ENCODE measurements around the gene ZNF423. TPM values are rescaled to one million over a fixed set of nuclear protein-coding genes. Genes with fewer than 3 reads are reported as not detected.

ZNF423 gene
- polyA plus RNA-seq, 1 donor from 2014 or later: 4.5 TPM

- Histone ChIP-seq H3K36me3 (ENCODE audit: insufficient read depth, low read length) (no peaks in the 10 kb centered on the region), H3K79me2 (replicated peaks; ENCODE audit: insufficient read depth, low read length) (no peaks in the 10 kb centered on the region), H3K27ac (ENCODE audit: low read length) (no peak overlapping the region), H3K9ac (ENCODE audit: low read length) (no peak overlapping the region), H3K27me3 (ENCODE audit: insufficient read depth, low read depth, low read length) (no peaks in the 10 kb centered on the region), H3K9me3 (ENCODE audit: low read length) (no peaks in the 10 kb centered on the region), H3K9me2 (ENCODE audit: insufficient read depth, low read length) (no peaks in the 10 kb centered on the region), H4K20me1 (ENCODE audit: insufficient read depth) (no peaks in the 10 kb centered on the region), H3K4me3 (ENCODE audit: low read length) (no peak overlapping the region), H2AFZ (ENCODE audit: low read depth, low read length) (no peak overlapping the region), H3K4me2 (ENCODE audit: low read length) (no peak overlapping the region), H3F3A (ENCODE audit: insufficient read depth, low read length, poor library complexity, severe bottlenecking) (no peaks in the 10 kb centered on the region)
- TF ChIP-seq REST (IDR thresholded peaks at IDR 0.05; ENCODE audit: borderline replicate concordance): no peak
- TF ChIP-seq EZH2 (IDR thresholded peaks at IDR 0.05; ENCODE audit: borderline replicate concordance, insufficient read depth, low read length, poor library complexity, severe bottlenecking): no peak
- TF ChIP-seq TAF1 (IDR thresholded peaks at IDR 0.05; ENCODE audit: low read depth): no peak
- TF ChIP-seq, protein P1, sequence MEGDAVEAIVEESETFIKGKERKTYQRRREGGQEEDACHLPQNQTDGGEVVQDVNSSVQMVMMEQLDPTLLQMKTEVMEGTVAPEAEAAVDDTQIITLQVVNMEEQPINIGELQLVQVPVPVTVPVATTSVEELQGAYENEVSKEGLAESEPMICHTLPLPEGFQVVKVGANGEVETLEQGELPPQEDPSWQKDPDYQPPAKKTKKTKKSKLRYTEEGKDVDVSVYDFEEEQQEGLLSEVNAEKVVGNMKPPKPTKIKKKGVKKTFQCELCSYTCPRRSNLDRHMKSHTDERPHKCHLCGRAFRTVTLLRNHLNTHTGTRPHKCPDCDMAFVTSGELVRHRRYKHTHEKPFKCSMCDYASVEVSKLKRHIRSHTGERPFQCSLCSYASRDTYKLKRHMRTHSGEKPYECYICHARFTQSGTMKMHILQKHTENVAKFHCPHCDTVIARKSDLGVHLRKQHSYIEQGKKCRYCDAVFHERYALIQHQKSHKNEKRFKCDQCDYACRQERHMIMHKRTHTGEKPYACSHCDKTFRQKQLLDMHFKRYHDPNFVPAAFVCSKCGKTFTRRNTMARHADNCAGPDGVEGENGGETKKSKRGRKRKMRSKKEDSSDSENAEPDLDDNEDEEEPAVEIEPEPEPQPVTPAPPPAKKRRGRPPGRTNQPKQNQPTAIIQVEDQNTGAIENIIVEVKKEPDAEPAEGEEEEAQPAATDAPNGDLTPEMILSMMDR (IDR thresholded peaks at IDR 0.05; ENCODE audit: poor library complexity, severe bottlenecking): no peak
- no peak for TF ChIP-seq POLR2AphosphoS5 (IDR thresholded peaks at IDR 0.05)
- no peak for TF ChIP-seq MXI1 (conservative IDR thresholded peaks at IDR 0.05; ENCODE audit: poor library complexity, severe bottlenecking)
- TF ChIP-seq EP300 (conservative IDR thresholded peaks at IDR 0.05; ENCODE audit: poor library complexity, severe bottlenecking): no peak
- TF ChIP-seq RAD21 (conservative IDR thresholded peaks at IDR 0.05): no peak
- no peak for TF ChIP-seq SMC3 (conservative IDR thresholded peaks at IDR 0.05; ENCODE audit: poor library complexity)
Observed at GRCh38 chr16:49473131-49473530, 382.8 kb downstream of the ZNF423 start.

- Histone ChIP-seq H3K27me3 (ENCODE audit: insufficient read depth, low read depth, low read length) (no peaks in the 10 kb centered on the region), H2AFZ (ENCODE audit: low read depth, low read length) (no peak overlapping the region), H3K79me2 (replicated peaks; ENCODE audit: insufficient read depth, low read length) (no peaks in the 10 kb centered on the region), H3F3A (ENCODE audit: insufficient read depth, low read length, poor library complexity, severe bottlenecking) (no peaks in the 10 kb centered on the region), H3K9ac (ENCODE audit: low read length) (no peak overlapping the region), H3K9me3 (ENCODE audit: low read length) (no peaks in the 10 kb centered on the region), H4K20me1 (ENCODE audit: insufficient read depth) (no peaks in the 10 kb centered on the region), H3K27ac (ENCODE audit: low read length) (no peak overlapping the region), H3K4me2 (ENCODE audit: low read length) (no peak overlapping the region), H3K4me3 (ENCODE audit: low read length) (no peak overlapping the region), H3K9me2 (ENCODE audit: insufficient read depth, low read length) (no peaks in the 10 kb centered on the region), H3K36me3 (ENCODE audit: insufficient read depth, low read length) (no peaks in the 10 kb centered on the region)
- TF ChIP-seq EP300 (conservative IDR thresholded peaks at IDR 0.05; ENCODE audit: poor library complexity, severe bottlenecking): no peak
- TF ChIP-seq, protein P1 (IDR thresholded peaks at IDR 0.05; ENCODE audit: poor library complexity, severe bottlenecking): no peak
- no peak for TF ChIP-seq EZH2 (IDR thresholded peaks at IDR 0.05; ENCODE audit: borderline replicate concordance, insufficient read depth, low read length, poor library complexity, severe bottlenecking)
- TF ChIP-seq REST (IDR thresholded peaks at IDR 0.05; ENCODE audit: borderline replicate concordance): no peak
- TF ChIP-seq RAD21 (conservative IDR thresholded peaks at IDR 0.05): no peak
- TF ChIP-seq MXI1 (conservative IDR thresholded peaks at IDR 0.05; ENCODE audit: poor library complexity, severe bottlenecking): no peak
- TF ChIP-seq POLR2AphosphoS5 (IDR thresholded peaks at IDR 0.05): no peak
- TF ChIP-seq TAF1 (IDR thresholded peaks at IDR 0.05; ENCODE audit: low read depth): no peak
- no peak for TF ChIP-seq SMC3 (conservative IDR thresholded peaks at IDR 0.05; ENCODE audit: poor library complexity)
Observed at GRCh38 chr16:49472598-49472997, 383.3 kb downstream of the ZNF423 start.
